KBM-7 (cell line): ENCODE data around the gene SLC9A3.
"Not testable (repeated sequence)": the region's sequence is repeated elsewhere in the genome, so short reads cannot be mapped to it uniquely, and the experiment has no call there.

ENCODE experiments used
- DNase-seq: peaks from one replicate; pipeline ENCODE4 v3.0.0-alpha.2; 2015
- in situ Hi-C: fragments of 300-500 bp; cut with MboI; formaldehyde crosslinking; loops from 2 replicates; pipeline ENCODE4 v1.14.3; 2020; ENCODE audit warnings: low sequenced_read_pairs, low pct_unique_long_range_greater_than_20kb, mixed read lengths

SLC9A3 gene

DNA sequence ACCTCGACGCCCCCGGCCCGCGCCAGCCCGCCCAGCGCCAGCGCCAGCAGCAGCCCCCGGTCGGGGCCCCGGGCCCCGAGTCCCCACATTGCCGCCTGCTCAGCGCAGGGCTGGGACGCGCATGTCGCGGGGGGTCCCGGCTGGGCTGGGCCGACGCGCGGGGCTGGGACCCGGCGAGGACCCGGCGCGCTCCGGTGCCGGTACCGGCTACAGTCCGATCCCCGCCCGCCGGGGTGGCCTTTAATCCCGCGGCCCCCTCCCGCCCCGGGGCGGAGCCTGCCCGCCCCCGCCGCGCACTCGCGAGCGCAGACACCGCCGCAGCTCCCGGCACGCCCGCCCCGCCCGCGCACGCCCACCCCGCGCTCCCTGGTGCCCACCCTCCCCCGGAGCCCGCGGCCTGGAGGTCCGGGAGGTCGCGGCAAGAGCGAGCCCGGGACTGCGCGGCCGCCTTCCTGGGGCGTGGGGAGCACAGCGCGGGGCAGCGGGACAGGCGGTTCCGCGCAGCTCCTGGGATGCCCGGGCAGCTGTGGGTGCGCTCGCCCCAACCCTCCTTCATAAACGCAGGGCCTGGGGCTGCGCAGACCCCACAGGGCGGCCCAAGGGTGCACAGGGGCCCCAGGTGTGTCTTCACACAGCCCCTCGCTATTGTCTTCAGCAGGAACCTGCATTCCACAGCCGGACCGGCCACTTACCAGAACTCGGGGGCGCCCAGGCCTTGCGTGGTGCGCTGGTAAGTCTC lies at the start of gene SLC9A3:
Gene SLC9A3 (minus strand): TSS at position 216 of the 739 bp plus-strand sequence.
- no peak for DNase-seq
- in situ Hi-C loops: no loop called here

DNA sequence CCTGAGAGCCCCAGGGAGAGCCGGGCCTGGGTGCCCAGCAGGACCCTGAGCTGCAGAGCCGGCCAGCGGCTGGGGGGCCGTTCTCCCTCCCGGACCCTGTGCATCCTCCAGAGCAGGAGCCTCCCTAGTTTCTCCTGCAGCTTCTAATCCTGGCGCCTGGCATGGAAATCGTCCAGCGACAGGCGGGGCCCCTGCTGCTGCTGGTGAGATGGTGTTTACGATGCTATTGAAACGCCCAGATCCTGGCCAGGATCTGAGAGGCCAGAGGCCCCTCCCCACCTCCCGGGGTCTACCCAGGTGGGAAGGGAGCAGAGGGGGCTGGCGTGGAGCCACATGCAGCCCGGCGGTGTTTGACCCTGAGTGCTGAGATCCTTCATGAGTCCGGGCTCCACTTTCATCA lies 49.7 kb upstream of the SLC9A3 start:
- in situ Hi-C loops: no loop called here
- no peak for DNase-seq

DNA sequence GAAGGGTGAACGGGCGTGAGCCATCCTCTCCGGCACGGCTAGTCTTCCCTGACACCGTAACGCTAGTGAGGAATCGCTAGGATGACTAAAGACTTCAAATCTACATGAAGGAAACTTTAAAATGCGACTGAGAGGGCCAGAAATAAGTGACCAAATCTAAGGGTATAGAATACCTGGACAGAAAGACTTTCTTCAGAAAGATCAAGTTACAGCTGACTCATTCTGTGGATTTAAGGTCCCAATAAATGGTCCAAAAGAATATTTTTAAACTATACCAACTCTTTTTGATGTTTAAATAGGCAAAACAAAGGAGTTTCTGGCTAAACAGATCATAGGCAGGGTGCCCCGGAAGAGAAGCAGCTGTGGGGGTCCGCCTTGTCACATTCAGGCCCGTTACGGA lies 49.0 kb upstream of the SLC9A3 start:
- no peak for DNase-seq
- in situ Hi-C loops: no loop called here

DNA sequence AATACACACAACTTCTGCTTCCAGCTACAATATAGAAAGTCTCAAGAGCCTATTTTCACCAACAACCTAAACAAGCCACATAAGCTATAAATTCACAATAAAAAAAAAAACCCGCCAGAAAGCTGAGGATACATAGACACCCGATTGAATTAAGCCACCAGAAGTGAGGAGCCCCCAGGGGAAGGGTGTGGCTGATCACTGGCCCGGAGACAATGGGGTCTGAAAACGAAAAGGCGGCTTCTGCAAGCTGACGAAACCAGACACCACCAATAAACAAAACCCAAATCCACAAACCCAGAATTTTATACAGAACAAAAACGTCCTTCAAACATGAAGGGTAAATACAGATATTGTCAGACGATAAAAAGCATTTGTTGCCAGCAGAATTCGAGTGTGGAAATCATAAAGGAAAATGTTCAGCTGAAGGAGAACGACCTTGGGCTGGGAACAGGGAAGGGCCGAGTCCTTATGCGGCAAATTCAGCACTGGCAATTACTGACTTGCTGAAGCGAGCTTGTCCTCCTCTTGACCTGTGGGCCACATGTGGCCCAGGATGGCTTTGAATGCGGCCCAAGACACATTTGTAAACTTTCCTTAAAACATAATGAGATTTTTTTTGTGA lies 48.3 kb upstream of the SLC9A3 start:
- in situ Hi-C loops: no loop called here
- DNase-seq: no peak

DNA sequence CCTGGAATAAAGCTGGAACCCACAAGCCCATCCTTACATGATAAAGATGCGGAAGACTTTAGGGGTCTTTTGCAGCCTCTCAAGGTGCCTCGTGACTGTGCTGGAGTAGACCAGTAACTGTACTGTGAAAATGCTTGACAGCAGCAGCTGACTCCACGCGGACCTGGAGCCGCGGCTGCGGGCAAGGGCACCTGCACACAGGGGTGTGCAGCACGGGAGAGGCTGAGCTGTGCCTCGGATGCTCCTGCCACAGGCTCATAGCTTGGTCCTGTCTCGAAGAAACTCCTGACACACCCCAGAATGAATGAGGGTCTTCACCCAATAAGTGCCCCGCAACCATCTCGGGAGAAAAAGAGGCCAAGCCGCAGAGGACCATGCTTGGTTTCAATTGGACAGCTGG lies 47.5 kb upstream of the SLC9A3 start:
- in situ Hi-C loops: no loop called here
- no peak for DNase-seq

- in situ Hi-C loops: no loop called here
- DNase-seq: no peak
Measured at GRCh38 chr5:570886-571285, 46.6 kb upstream of the SLC9A3 start.

DNA sequence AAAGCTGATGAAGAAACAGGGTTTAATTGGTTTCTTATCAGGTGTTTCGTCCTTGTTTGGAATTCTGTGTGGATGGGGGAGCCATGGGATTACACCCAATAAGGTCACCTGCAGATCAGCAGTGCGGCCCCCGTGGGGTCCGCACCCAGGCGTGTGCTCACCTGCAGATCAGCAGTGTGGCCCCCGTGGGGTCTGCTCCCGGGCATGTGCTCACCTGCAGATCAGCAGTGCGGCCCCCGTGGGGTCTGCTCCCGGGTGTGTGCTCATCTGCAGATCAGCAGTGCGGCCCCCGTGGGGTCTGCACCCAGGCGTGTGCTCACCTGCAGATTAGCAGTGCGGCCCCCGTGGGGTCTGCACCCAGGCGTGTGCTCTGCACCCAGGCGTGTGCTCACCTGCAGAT lies 46.2 kb upstream of the SLC9A3 start:
- DNase-seq: no peak
- in situ Hi-C loops: no loop called here

- in situ Hi-C loops: no loop called here
- DNase-seq: no peak
Measured at GRCh38 chr5:569868-570361, 45.7 kb upstream of the SLC9A3 start.

GRCh38 chr5:569358-569867 lies 45.2 kb upstream of the SLC9A3 start:
- no peak for DNase-seq
- in situ Hi-C loops: no loop called here

- in situ Hi-C loops: no loop called here
- DNase-seq: no peak
Measured at GRCh38 chr5:568809-569208, 44.6 kb upstream of the SLC9A3 start.

DNA sequence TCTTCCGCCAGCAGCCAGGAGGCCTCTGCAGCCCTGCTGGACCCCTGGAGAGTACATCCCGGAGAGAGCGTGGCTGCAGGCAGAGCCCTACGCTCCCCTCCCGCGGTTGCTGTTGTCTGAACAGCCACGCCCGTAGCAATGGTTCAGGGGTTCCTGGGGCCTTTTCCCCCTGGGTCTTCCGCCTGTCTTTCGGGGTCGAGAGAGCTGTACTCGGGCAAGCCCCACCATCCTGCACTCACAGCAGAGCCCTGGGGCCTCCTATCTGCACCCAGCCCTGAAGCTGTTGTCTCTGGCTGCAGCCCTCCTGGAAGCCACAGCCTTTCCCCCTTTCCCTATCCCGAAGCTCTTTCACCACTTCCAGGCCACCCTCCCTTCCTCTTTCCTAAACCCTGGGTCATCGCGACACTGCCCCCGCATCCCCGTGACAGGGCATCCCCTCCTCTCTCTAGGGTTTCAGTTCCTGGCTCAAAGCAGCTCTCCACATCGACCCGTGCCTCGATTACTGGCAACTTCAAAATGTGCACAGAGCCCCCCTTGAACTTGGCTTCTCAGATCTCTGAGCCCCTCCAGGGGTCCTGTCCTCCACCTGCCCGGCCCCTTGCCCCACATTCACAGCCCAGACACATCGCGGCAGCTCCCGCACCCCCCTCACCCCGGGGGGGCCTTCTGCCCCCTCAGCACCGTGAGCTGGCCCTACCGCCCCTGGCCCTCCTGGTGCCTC lies 44.0 kb upstream of the SLC9A3 start:
- in situ Hi-C loops: no loop called here
- DNase-seq: no peak

GRCh38 chr5:567664-568060 lies 43.4 kb upstream of the SLC9A3 start:
- in situ Hi-C loops: no loop called here
- DNase-seq: no peak

GRCh38 chr5:566636-567309 lies 42.5 kb upstream of the SLC9A3 start:
- in situ Hi-C loops: no loop called here
- DNase-seq: no peak

DNA sequence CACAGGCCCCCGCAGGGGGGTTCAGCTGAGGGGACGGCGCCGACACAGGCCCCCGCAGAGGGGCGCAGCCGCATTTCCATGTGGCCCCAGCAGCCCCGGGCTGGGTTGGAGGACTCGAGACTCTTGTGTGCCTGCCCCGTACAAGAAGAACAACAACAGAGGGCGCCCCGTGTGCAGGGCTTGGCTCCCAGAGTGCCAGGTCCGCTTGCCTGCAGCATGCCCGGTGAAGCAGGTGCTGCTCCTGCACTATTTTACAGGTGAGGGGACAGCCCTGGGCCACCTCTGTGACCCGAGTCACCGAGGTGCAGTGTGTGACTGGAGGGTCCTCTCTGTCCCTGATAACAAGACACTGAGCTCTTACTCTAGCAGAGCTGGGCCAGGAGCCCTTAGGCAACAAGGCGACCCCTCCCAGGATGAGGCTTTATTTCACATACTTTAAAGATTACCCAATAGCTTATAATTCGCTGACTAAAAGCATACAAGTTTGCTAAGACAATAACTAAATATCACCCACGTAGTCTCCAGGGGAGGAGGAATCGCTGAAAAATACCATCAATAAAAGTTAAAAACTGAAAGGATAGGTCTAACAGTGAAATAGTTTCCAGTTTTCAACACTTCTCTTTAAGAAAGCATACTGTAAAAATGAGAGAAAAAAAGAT lies 41.7 kb upstream of the SLC9A3 start:
- no peak for DNase-seq
- in situ Hi-C loops: no loop called here

GRCh38 chr5:561408-561807 lies 37.2 kb upstream of the SLC9A3 start:
- in situ Hi-C loops: no loop called here
- DNase-seq: no peak

DNA sequence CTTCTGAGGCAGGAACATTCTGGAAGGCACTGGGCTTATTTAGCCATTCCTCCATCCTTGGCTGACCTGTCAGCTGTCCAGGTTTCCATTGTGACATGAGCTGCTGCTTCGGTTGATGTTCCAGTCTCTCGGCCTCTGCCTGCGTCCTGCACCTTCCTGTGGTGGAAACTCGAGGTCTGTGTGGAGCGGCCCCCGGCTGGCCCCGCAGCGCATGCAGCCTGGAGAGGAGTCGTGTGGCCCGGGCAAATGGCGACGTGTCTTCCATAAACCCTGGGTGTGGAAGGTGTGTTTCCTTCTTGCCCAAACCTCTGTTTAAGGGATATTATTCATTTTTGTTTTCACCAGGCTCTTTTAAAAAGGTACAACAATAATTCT lies 36.5 kb upstream of the SLC9A3 start:
- in situ Hi-C loops: no loop called here
- no peak for DNase-seq

DNA sequence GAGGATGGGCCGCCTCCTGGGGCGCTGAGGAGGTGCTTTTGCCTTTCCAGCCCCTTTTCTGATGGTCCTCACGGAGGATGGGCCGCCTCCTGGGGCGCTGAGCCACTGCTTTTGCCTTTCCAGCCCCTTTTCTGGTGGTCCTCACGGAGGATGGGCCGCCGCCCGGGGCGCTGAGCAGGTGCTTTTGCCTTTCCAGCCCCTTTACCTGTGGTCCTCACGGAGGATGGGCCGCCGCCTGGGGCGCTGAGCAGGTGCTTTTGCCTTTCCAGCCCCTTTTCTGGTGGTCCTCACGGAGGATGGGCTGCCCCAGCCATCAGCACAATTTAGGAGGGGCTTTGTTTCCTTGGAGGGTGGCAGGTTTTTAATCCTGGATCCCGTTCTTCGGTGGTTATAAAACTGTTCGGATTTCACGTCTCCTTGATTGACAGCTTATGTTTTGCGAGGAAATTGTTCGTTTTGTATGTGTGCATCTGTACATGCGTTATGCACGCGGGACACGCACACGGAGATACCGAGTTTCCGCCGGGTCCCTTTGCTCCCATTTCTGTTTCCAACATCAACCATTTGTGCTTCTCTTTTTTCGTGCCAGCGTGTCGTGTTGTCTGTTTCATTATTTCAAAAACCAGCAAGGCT lies 34.7 kb upstream of the SLC9A3 start:
- in situ Hi-C loops: no loop called here

GRCh38 chr5:558326-558725 lies 34.1 kb upstream of the SLC9A3 start:
- in situ Hi-C loops: no loop called here
- no peak for DNase-seq

More for the DNA sequence above, 34.7 kb upstream of the SLC9A3 start:
- DNase-seq: no peak

- in situ Hi-C loops: not testable (repeated sequence)
Measured at GRCh38 chr5:557917-558316, 33.7 kb upstream of the SLC9A3 start.

More at GRCh38 chr5:557917-558316, 33.7 kb upstream of the SLC9A3 start:
- DNase-seq: not testable (repeated sequence)
